HL-60 (cell line): ENCODE results near the gene ANO2.
"Not testable (repeated sequence)": the region's sequence is repeated elsewhere in the genome, so short reads cannot be mapped to it uniquely, and the experiment has no call there.

Experiments used
- DNase-seq, 2 experiments: peaks; one replicate each; pipeline ENCODE4 v3.0.0-alpha.2; 2010 to 2020; ENCODE audit warnings: low read depth in 1 of 2, low spot score in 1 of 2
- H3K27ac ChIP-seq: fragments of 250-450 bp; sonication (Bioruptor Pico); replicated peaks from 2 replicates; pipeline ENCODE4 v1.5.1; 2020; ENCODE audit warnings: mild to moderate bottlenecking, moderate library complexity
- H3K27me3 ChIP-seq: fragments of 250-450 bp; sonication (Bioruptor Pico); 2 replicates; pipeline ENCODE4 v1.5.1; 2021; ENCODE audit warnings: mild to moderate bottlenecking, moderate library complexity; ENCODE audit not compliant: insufficient read depth, poor library complexity, severe bottlenecking
- H3K4me3 ChIP-seq: replicated peaks from 2 replicates; pipeline ENCODE4 v1.5.1; 2011; ENCODE audit warnings: mild to moderate bottlenecking, control low read depth, low read length; ENCODE audit not compliant: insufficient read depth
- CTCF ChIP-seq: IDR thresholded peaks from one replicate; pipeline ENCODE4 v1.5.1; 2011; ENCODE audit warnings: low read length, control low read depth, inconsistent platforms; ENCODE audit not compliant: insufficient read depth
- GABPA ChIP-seq: IDR thresholded peaks from 2 replicates; pipeline ENCODE4 v1.6.1; 2012; ENCODE audit warnings: low read depth
- POLR2AphosphoS5 ChIP-seq: IDR thresholded peaks from 2 replicates; pipeline ENCODE4 v1.6.1; 2012; ENCODE audit warnings: low read depth
- REST ChIP-seq: IDR thresholded peaks from 2 replicates; pipeline ENCODE4 v1.6.1; 2012; ENCODE audit warnings: low read depth; ENCODE audit not compliant: insufficient replicate concordance
- SPI1 ChIP-seq: IDR thresholded peaks from 2 replicates; pipeline ENCODE4 v1.6.1; 2012; ENCODE audit warnings: low read depth, mild to moderate bottlenecking, borderline replicate concordance

Gene ANO2

GRCh38 chr12:5827591-5827990 is 117.5 kb downstream of the ANO2 start:
- Histone ChIP-seq H3K27me3 (peaks cover 2% of the 10 kb centered on the region), H3K27ac (no peak overlapping the region), H3K4me3 (no peak overlapping the region)
- no peak for TF ChIP-seq CTCF
- TF ChIP-seq REST = no peak
- TF ChIP-seq GABPA = no peak
- TF ChIP-seq POLR2AphosphoS5 = no peak
- TF ChIP-seq SPI1 = no peak
- no peak for DNase-seq

- not testable (repeated sequence) for H3K27me3 ChIP-seq, H3K27ac ChIP-seq, DNase-seq, H3K4me3 ChIP-seq
Measured at GRCh38 chr12:5825761-5826160, 119.3 kb downstream of the ANO2 start.

- not testable (repeated sequence) for H3K27ac ChIP-seq, DNase-seq, H3K4me3 ChIP-seq, H3K27me3 ChIP-seq
Measured at GRCh38 chr12:5818877-5819276, 126.2 kb downstream of the ANO2 start.

- no peak for DNase-seq
- no peak overlapping the region for H3K27ac ChIP-seq
Measured at GRCh38 chr12:5817246-5817645, 127.8 kb downstream of the ANO2 start.

More at GRCh38 chr12:5817246-5817645, 127.8 kb downstream of the ANO2 start:
- Histone ChIP-seq H3K27me3 (peaks cover 3% of the 10 kb centered on the region), H3K4me3 (no peak overlapping the region)
- TF ChIP-seq CTCF = no peak
- no peak for TF ChIP-seq REST
- no peak for TF ChIP-seq GABPA
- no peak for TF ChIP-seq SPI1
- no peak for TF ChIP-seq POLR2AphosphoS5
